Stimulated activated CD4-positive, alpha-beta T cell treated with anti-CD3 and anti-CD28 coated beads, Interleukin-1b, Interleukin-23, amount 100 ng/mL, for 1 hour (primary cell): ENCODE measurements around the gene FBXW7.

ENCODE experiments used
- DNase-seq, 2 donors: peaks; one replicate each; pipeline ENCODE4 v3.0.0-alpha.2; 2020; ENCODE audit warnings: low read depth in 2 of 2

The FBXW7 gene

GRCh38 chr4:152372444-152372843, 163.4 kb downstream of the FBXW7 start:
- DNase-seq: no peak

GRCh38 chr4:152369902-152370295, 166.0 kb downstream of the FBXW7 start:
- no peak for DNase-seq

- DNase-seq: no peak
Observed at GRCh38 chr4:152369203-152369901, 166.5 kb downstream of the FBXW7 start.

- no peak for DNase-seq
Observed at GRCh38 chr4:152368001-152368400, 167.9 kb downstream of the FBXW7 start.

- DNase-seq: no peak
Observed at GRCh38 chr4:152364883-152365282, 171.0 kb downstream of the FBXW7 start.

- no peak for DNase-seq
Observed at GRCh38 chr4:152364383-152364782, 171.5 kb downstream of the FBXW7 start.

- DNase-seq: no peak
Observed at GRCh38 chr4:152363904-152364303, 172.0 kb downstream of the FBXW7 start.

GRCh38 chr4:152363086-152363485, 172.8 kb downstream of the FBXW7 start:
- no peak for DNase-seq

- no peak for DNase-seq
Observed at GRCh38 chr4:152360045-152360410, 175.9 kb downstream of the FBXW7 start.

- DNase-seq: no peak
Observed at GRCh38 chr4:152359208-152360044, 176.5 kb downstream of the FBXW7 start.

GRCh38 chr4:152357206-152357605, 178.7 kb downstream of the FBXW7 start:
- DNase-seq: no peak

- no peak for DNase-seq
Observed at GRCh38 chr4:152356428-152357034, 179.4 kb downstream of the FBXW7 start.

- DNase-seq: no peak
Observed at GRCh38 chr4:152352622-152353116, 183.2 kb downstream of the FBXW7 start.

- DNase-seq: no peak
Observed at GRCh38 chr4:152352215-152352614, 183.7 kb downstream of the FBXW7 start.

GRCh38 chr4:152351080-152351479, 184.8 kb downstream of the FBXW7 start:
- DNase-seq: no peak

GRCh38 chr4:152348670-152349069, 187.2 kb downstream of the FBXW7 start:
- DNase-seq: no peak

GRCh38 chr4:152346979-152347378, 188.9 kb downstream of the FBXW7 start:
- DNase-seq: no peak

- DNase-seq: no peak
Observed at GRCh38 chr4:152346526-152346925, 189.4 kb downstream of the FBXW7 start.

GRCh38 chr4:152344001-152344400, 191.9 kb downstream of the FBXW7 start:
- no peak for DNase-seq

- no peak for DNase-seq
Observed at GRCh38 chr4:152342293-152342692, 193.6 kb downstream of the FBXW7 start.

GRCh38 chr4:152340818-152341217, 195.1 kb downstream of the FBXW7 start:
- no peak for DNase-seq

- no peak for DNase-seq
Observed at GRCh38 chr4:152339576-152339975, 196.3 kb downstream of the FBXW7 start.

GRCh38 chr4:152334931-152335330, 201.0 kb downstream of the FBXW7 start:
- DNase-seq: no peak
